SJCRH30 (cell line): ENCODE data around the gene TCEA2. TPM values are rescaled to one million over a fixed set of nuclear protein-coding genes. Genes with fewer than 3 reads are reported as not detected.

ENCODE experiments used
- DNase-seq, 2 experiments: peaks; one replicate each; pipeline ENCODE4 v3.0.0-alpha.2; 2015 to 2020
- H3K27ac ChIP-seq: fragments of 250-450 bp; sonication (Bioruptor Pico); 2 replicates; pipeline ENCODE4 v1.5.1; 2020; ENCODE audit warnings: mild to moderate bottlenecking, moderate library complexity
- H3K27me3 ChIP-seq: fragments of 250-450 bp; sonication (Bioruptor Pico); 2 replicates; pipeline ENCODE4 v1.5.1; 2020; ENCODE audit warnings: mild to moderate bottlenecking, moderate library complexity
- H3K36me3 ChIP-seq: fragments of 250-450 bp; sonication (Bioruptor Pico); 2 replicates; pipeline ENCODE4 v1.5.1; 2020; ENCODE audit warnings: mild to moderate bottlenecking, moderate library complexity
- H3K4me1 ChIP-seq: fragments of 250-450 bp; sonication (Bioruptor Pico); 2 replicates; pipeline ENCODE4 v1.5.1; 2020; ENCODE audit warnings: mild to moderate bottlenecking, moderate library complexity
- H3K4me3 ChIP-seq: fragments of 250-450 bp; sonication (Bioruptor Pico); 2 replicates; pipeline ENCODE4 v1.5.1; 2020; ENCODE audit warnings: mild to moderate bottlenecking, moderate library complexity
- H3K9me3 ChIP-seq: fragments of 250-450 bp; sonication (Bioruptor Pico); replicated peaks from 2 replicates; pipeline ENCODE4 v1.5.1; 2020; ENCODE audit warnings: mild to moderate bottlenecking, moderate library complexity
- total RNA-seq: library from RNA; depleted of rRNA; stranded (reverse); fragments of >200 nt; shearing (Covaris generic); gene quantifications from 2 replicates; pipeline ENCODE4 v1.2.3, GENCODE V29; 2014

Gene TCEA2
- total RNA-seq, 1 experiment from 2014 or later = 16.9 TPM

- Histone ChIP-seq H3K9me3 (no peaks in the 10 kb centered on the region), H3K4me1 (peaks cover 41% of the 10 kb centered on the region), H3K27ac (no peak overlapping the region), H3K27me3 (peaks cover 19% of the 10 kb centered on the region), H3K4me3 (no peak overlapping the region), H3K36me3 (no peaks in the 10 kb centered on the region)
- DNase-seq = no peak
These were observed 22.6 kb upstream of the TCEA2 start for GRCh38 chr20:64040231-64041039.

GRCh38 chr20:64041040-64041780 is 21.8 kb upstream of the TCEA2 start:
- peak; percentile 44 to 54 for DNase-seq
- Histone ChIP-seq H3K27ac (no peak overlapping the region), H3K36me3 (no peaks in the 10 kb centered on the region), H3K27me3 (peaks cover 20% of the 10 kb centered on the region), H3K4me3 (no peak overlapping the region), H3K9me3 (no peaks in the 10 kb centered on the region), H3K4me1 (peaks cover 36% of the 10 kb centered on the region)

- Histone ChIP-seq H3K4me3 (no peak overlapping the region), H3K27me3 (peaks cover 24% of the 10 kb centered on the region)
- DNase-seq = no peak
These were observed 21.3 kb upstream of the TCEA2 start for GRCh38 chr20:64041781-64042053.

GRCh38 chr20:64042054-64042781 is 20.8 kb upstream of the TCEA2 start:
- Histone ChIP-seq H3K4me3 (no peak overlapping the region), H3K4me1 (peaks cover 26% of the 10 kb centered on the region), H3K36me3 (no peaks in the 10 kb centered on the region), H3K9me3 (no peaks in the 10 kb centered on the region), H3K27me3 (peaks cover 24% of the 10 kb centered on the region), H3K27ac (no peak overlapping the region)
- no peak for DNase-seq

More at GRCh38 chr20:64041781-64042053, 21.3 kb upstream of the TCEA2 start:
- Histone ChIP-seq H3K9me3 (no peaks in the 10 kb centered on the region), H3K4me1 (peaks cover 31% of the 10 kb centered on the region), H3K36me3 (no peaks in the 10 kb centered on the region), H3K27ac (no peak overlapping the region)

GRCh38 chr20:64043768-64044167 is 19.2 kb upstream of the TCEA2 start:
- Histone ChIP-seq H3K4me1 (peaks cover 24% of the 10 kb centered on the region), H3K4me3 (no peak overlapping the region), H3K27ac (no peak overlapping the region), H3K27me3 (peaks cover 24% of the 10 kb centered on the region), H3K9me3 (no peaks in the 10 kb centered on the region), H3K36me3 (no peaks in the 10 kb centered on the region)
- no peak for DNase-seq

- peak; percentile 70 to 73 for DNase-seq
- no peak overlapping the region for H3K27ac ChIP-seq
- H3K4me3 ChIP-seq = no peak overlapping the region
- H3K9me3 ChIP-seq = no peaks in the 10 kb centered on the region
- H3K4me1 ChIP-seq = peaks cover 20% of the 10 kb centered on the region
- peaks cover 24% of the 10 kb centered on the region for H3K27me3 ChIP-seq
- H3K36me3 ChIP-seq = no peaks in the 10 kb centered on the region
These were observed 18.3 kb upstream of the TCEA2 start for GRCh38 chr20:64044484-64045247.

GRCh38 chr20:64045346-64046011 is 17.5 kb upstream of the TCEA2 start:
- H3K4me3 ChIP-seq = no peak overlapping the region
- H3K27ac ChIP-seq = no peak overlapping the region
- H3K36me3 ChIP-seq = no peaks in the 10 kb centered on the region
- peaks cover 20% of the 10 kb centered on the region for H3K4me1 ChIP-seq
- H3K9me3 ChIP-seq = no peaks in the 10 kb centered on the region
- no peak for DNase-seq
- H3K27me3 ChIP-seq = peaks cover 22% of the 10 kb centered on the region

- no peaks in the 10 kb centered on the region for H3K9me3 ChIP-seq
- H3K36me3 ChIP-seq = no peaks in the 10 kb centered on the region
- H3K27ac ChIP-seq = no peak overlapping the region
- peaks cover 8% of the 10 kb centered on the region for H3K27me3 ChIP-seq
- no peak overlapping the region for H3K4me3 ChIP-seq
- no peak for DNase-seq
- peaks cover 24% of the 10 kb centered on the region for H3K4me1 ChIP-seq
These were observed 16.0 kb upstream of the TCEA2 start for GRCh38 chr20:64047046-64047389.

- DNase-seq = no peak
- Histone ChIP-seq H3K9me3 (no peaks in the 10 kb centered on the region), H3K4me3 (no peak overlapping the region), H3K27ac (no peak overlapping the region), H3K4me1 (peaks cover 28% of the 10 kb centered on the region; the same call in 1 of the 2 replicates), H3K27me3 (peaks cover 5% of the 10 kb centered on the region), H3K36me3 (no peaks in the 10 kb centered on the region)
These were observed 15.0 kb upstream of the TCEA2 start for GRCh38 chr20:64047968-64048401.

- DNase-seq = no peak
- H3K4me1 ChIP-seq = peaks cover 29% of the 10 kb centered on the region; the same call in 1 of the 2 replicates
- peaks cover 5% of the 10 kb centered on the region for H3K27me3 ChIP-seq
- no peak overlapping the region for H3K4me3 ChIP-seq
- H3K27ac ChIP-seq = no peak overlapping the region
- no peaks in the 10 kb centered on the region for H3K36me3 ChIP-seq
- H3K9me3 ChIP-seq = no peaks in the 10 kb centered on the region
These were observed 14.5 kb upstream of the TCEA2 start for GRCh38 chr20:64048402-64049044.

GRCh38 chr20:64049060-64049877 is 13.7 kb upstream of the TCEA2 start, which contains the start of gene SOX18:
Gene SOX18, minus strand, starts transcription at chr20:64049639. Its CDS starts 123 bp downstream, at chr20:64049516.
- Histone ChIP-seq H3K27me3 (peaks cover 5% of the 10 kb centered on the region), H3K9me3 (no peaks in the 10 kb centered on the region), H3K36me3 (no peaks in the 10 kb centered on the region), H3K27ac (no peak within 1 kb of the TSS), H3K4me3 (peak within 1 kb of the TSS; percentile 31), H3K4me1 (peaks cover 36% of the 10 kb centered on the region; the same call in 1 of the 2 replicates)
- no peak for DNase-seq

- Histone ChIP-seq H3K9me3 (no peaks in the 10 kb centered on the region), H3K4me3 (peak overlapping the region; percentile 31), H3K4me1 (peaks cover 34% of the 10 kb centered on the region; the same call in 1 of the 2 replicates), H3K27me3 (peaks cover 5% of the 10 kb centered on the region), H3K36me3 (no peaks in the 10 kb centered on the region), H3K27ac (no peak overlapping the region)
- no peak for DNase-seq
These were observed 13.1 kb upstream of the TCEA2 start for GRCh38 chr20:64049878-64050260.
